Measurements from ENCODE around the gene ASB2.

DNA sequence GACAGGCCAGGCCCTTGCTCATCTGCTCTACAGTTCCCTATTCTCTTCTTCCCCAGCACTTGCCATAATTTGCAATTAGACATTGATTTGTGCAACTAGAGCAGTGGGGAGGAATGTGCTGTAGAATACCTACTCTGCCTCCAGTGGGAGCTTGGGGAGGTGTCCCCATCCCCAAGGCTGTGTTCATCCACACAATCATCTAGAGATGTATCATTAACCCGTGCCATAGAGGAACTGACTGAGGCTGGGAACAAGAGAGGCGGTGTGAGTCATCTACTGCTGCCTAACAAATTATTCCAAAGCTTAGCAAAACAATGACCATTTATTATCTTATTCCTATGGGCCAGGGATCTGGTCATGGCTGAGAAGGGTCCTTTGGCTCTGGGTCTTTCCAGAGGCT is 44.6 kb upstream of the ASB2 start:
- TF ChIP-seq CTCF (IDR thresholded peaks at IDR 0.05; ENCODE audit: low read depth, low read length, poor library complexity, severe bottlenecking) (no peak), EZH2phosphoT487 (IDR thresholded peaks at IDR 0.05; ENCODE audit: borderline replicate concordance, low read length) (no peak)

Measured in DOHH2 (cell line).